Stimulated activated CD8-positive, alpha-beta memory T cell treated with anti-CD3 and anti-CD28 coated beads, Interleukin-2, amount 100 ng/mL, for 1 hour (primary cell): Measurements from ENCODE around the gene OR10T2.
"Not testable (repeated sequence)": the region's sequence is repeated elsewhere in the genome, so short reads cannot be mapped to it uniquely, and the experiment has no call there.

ENCODE experiments used
- DNase-seq, 2 donors: peaks; one replicate each; pipeline ENCODE4 v3.0.0-alpha.2; 2020; ENCODE audit warnings: low read depth in 2 of 2

OR10T2 gene

GRCh38 chr1:158398818-158399514 is at the start of gene OR10T2:
OR10T2 (minus strand) TSS chr1:158399466; CDS start chr1:158399466, 0 bp downstream.
- DNase-seq: no peak

- no peak for DNase-seq
These were observed 46.1 kb upstream of the OR10T2 start for GRCh38 chr1:158445376-158445775.

- DNase-seq: no peak
These were observed 35.5 kb upstream of the OR10T2 start for GRCh38 chr1:158434741-158435140.

GRCh38 chr1:158430163-158430562 is 30.9 kb upstream of the OR10T2 start:
- not testable (repeated sequence) for DNase-seq

GRCh38 chr1:158426137-158426536 is 26.9 kb upstream of the OR10T2 start, which contains the start of gene OR10K2:
OR10K2 (minus strand) TSS chr1:158426237; CDS start chr1:158420866, 5,371 bp downstream.
- no peak for DNase-seq

GRCh38 chr1:158425027-158425426 is 25.8 kb upstream of the OR10T2 start:
- DNase-seq: no peak

GRCh38 chr1:158422212-158422611 is 22.9 kb upstream of the OR10T2 start:
- no peak for DNase-seq

GRCh38 chr1:158417586-158417985 is 18.3 kb upstream of the OR10T2 start:
- no peak for DNase-seq

- no peak for DNase-seq
These were observed 15.5 kb upstream of the OR10T2 start for GRCh38 chr1:158414651-158415345.

GRCh38 chr1:158407092-158407491 is 7.8 kb upstream of the OR10T2 start:
- no peak for DNase-seq

- no peak for DNase-seq
These were observed 1.6 kb upstream of the OR10T2 start for GRCh38 chr1:158400871-158401270.

- no peak for DNase-seq
These were observed 2.6 kb downstream of the OR10T2 start for GRCh38 chr1:158396646-158397045.

- no peak for DNase-seq
These were observed 5.8 kb downstream of the OR10T2 start for GRCh38 chr1:158393476-158393875.

- no peak for DNase-seq
These were observed 8.2 kb downstream of the OR10T2 start for GRCh38 chr1:158391099-158391498.

- DNase-seq: no peak
These were observed 8.9 kb downstream of the OR10T2 start for GRCh38 chr1:158390331-158390730.

- no peak for DNase-seq
These were observed 24.4 kb downstream of the OR10T2 start for GRCh38 chr1:158374860-158375259.

GRCh38 chr1:158374101-158374500 is 25.2 kb downstream of the OR10T2 start:
- DNase-seq: not testable (repeated sequence)

- DNase-seq: no peak
These were observed 27.9 kb downstream of the OR10T2 start for GRCh38 chr1:158371188-158371953.

- no peak for DNase-seq
These were observed 32.5 kb downstream of the OR10T2 start for GRCh38 chr1:158366783-158367182.

- DNase-seq: no peak
These were observed 36.3 kb downstream of the OR10T2 start for GRCh38 chr1:158362941-158363340.

- no peak for DNase-seq
These were observed 36.8 kb downstream of the OR10T2 start for GRCh38 chr1:158362482-158362881.

GRCh38 chr1:158357441-158357840 is 41.8 kb downstream of the OR10T2 start:
- DNase-seq: no peak
